ENCODE data around the gene XYLT1.

Gene XYLT1

DNA sequence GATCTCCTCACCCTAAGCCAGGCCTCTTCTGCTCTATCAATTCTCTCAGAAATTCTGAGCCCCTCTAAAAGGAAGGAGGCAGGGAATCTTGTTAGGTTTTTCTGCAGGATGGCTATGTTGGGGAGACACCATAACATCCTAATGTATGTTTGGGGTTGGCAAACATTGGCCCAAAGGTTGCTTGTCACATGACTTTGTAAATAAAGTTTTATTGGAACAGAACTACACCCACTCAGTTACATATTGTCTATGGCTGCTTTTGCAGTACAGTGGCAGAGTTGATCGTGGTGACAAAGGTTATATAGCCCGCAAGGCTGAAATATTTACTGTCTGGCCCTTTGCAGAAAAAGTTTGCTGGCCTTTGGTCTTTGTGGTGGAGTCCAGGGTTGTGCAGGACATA is 409.4 kb downstream of the XYLT1 start:
- in situ Hi-C loops (cut with HindIII; ENCODE audit: low sequenced_read_pairs): no loop called here
- H3K4me3 ChIP-seq (ENCODE audit: low read depth, low read length): no peak overlapping the region
- DNase-seq (ENCODE audit: low read depth, low spot score): no peak
- TF ChIP-seq, protein P1, sequence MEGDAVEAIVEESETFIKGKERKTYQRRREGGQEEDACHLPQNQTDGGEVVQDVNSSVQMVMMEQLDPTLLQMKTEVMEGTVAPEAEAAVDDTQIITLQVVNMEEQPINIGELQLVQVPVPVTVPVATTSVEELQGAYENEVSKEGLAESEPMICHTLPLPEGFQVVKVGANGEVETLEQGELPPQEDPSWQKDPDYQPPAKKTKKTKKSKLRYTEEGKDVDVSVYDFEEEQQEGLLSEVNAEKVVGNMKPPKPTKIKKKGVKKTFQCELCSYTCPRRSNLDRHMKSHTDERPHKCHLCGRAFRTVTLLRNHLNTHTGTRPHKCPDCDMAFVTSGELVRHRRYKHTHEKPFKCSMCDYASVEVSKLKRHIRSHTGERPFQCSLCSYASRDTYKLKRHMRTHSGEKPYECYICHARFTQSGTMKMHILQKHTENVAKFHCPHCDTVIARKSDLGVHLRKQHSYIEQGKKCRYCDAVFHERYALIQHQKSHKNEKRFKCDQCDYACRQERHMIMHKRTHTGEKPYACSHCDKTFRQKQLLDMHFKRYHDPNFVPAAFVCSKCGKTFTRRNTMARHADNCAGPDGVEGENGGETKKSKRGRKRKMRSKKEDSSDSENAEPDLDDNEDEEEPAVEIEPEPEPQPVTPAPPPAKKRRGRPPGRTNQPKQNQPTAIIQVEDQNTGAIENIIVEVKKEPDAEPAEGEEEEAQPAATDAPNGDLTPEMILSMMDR (IDR thresholded peaks at IDR 0.05; ENCODE audit: low read depth, low read length): no peak

DNA sequence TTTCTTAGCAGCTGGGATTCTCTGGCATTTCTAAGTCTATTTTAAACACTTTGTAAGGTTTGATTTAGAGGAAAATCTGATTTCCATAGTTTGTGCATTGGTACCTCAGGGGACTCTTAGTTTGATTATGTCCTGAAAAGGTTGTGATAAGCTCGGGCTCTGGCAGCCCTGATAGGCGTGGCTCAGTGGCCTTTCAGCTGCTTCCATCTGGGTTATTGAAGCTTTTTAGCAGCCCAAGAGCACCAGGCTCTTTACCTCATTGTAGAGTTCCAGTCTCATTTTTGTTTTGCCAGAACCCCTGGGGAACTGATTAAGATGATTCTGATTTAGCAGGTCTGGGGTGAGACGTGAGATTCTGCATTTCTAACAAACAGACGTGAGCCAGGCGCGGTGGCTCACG is 412.3 kb downstream of the XYLT1 start:
- H3K4me3 ChIP-seq (ENCODE audit: low read depth, low read length): no peak overlapping the region
- TF ChIP-seq, protein P1 (IDR thresholded peaks at IDR 0.05; ENCODE audit: low read depth, low read length): no peak
- in situ Hi-C loops (cut with HindIII; ENCODE audit: low sequenced_read_pairs): no loop called here
- no peak for DNase-seq (ENCODE audit: low read depth, low spot score)

DNA sequence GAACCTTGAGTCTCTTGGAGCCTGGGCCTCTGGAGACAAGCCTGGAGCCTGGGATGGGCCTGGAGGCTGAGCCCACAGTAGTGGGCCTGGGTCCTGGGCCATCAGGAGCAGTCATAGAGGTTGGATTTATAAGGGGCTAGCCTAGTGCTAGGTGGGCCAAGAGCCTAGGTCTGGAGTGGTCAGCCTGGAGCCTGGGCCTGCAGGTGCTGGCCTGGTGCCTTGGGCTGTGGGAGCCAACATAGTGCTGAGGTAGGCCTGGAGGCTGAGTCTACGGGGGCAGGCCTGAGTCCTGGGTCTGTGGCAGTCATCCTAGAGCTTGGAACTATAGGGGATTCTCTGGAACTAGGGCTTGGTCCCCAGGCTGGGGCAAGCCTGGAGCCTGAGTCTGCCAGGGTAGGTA is 414.1 kb downstream of the XYLT1 start:
- no peak overlapping the region for H3K4me3 ChIP-seq (ENCODE audit: low read depth, low read length)
- DNase-seq (ENCODE audit: low read depth, low spot score): no peak
- TF ChIP-seq, protein P1 (IDR thresholded peaks at IDR 0.05; ENCODE audit: low read depth, low read length): no peak
- in situ Hi-C loops (cut with HindIII; ENCODE audit: low sequenced_read_pairs): no loop called here

DNA sequence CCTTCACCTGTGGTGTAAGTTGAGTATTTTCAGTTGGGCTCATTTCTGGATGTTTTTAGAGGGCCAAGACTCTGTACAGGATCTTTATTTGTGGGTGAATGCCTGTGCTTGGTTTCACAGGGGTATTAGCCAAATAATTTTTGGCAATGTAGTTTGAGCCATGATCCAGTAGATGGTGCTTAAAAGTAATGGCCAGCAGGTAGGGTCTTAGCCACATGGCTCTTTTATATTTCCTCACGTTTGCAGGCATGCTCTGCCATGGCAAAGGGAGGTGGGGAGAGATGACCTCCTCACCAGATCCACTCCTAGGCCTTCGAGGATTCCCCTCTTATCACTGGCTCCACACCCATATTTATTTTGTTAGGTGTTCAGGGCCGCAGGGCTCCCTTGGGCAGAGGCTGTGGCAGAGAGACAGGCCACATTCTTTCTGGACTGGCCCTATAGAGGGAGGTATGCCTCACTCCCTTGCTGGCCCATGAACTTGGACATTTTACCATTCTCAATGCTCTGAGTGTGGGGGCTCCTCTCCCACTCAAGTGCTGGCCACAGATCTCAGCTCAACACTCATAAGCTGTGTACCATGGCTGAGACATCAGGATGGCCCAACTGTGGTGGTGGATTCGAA is 417.1 kb downstream of the XYLT1 start:
- TF ChIP-seq, protein P1 (IDR thresholded peaks at IDR 0.05; ENCODE audit: low read depth, low read length): no peak
- DNase-seq (ENCODE audit: low read depth, low spot score): no peak
- in situ Hi-C loops (cut with HindIII; ENCODE audit: low sequenced_read_pairs): no loop called here
- no peak overlapping the region for H3K4me3 ChIP-seq (ENCODE audit: low read depth, low read length)
